H1 (cell line): ENCODE results near the gene LITAF. TPM values are rescaled to one million over a fixed set of nuclear protein-coding genes. Genes with fewer than 3 reads are reported as not detected.

Experiments
- CTCF ChIA-PET: fragments of 300-600 bp; sonication (Branson Sonifier 250); formaldehyde crosslinking; loops from one replicate; lab custom pipeline; 2021; ENCODE audit not compliant: partially characterized antibody; lab: Charles Lee
- POLR2A ChIA-PET: fragments of 300-600 bp; sonication (Branson Sonifier 250); formaldehyde crosslinking; loops from one replicate; lab custom pipeline; 2021; ENCODE audit warnings: inconsistent platforms; ENCODE audit not compliant: partially characterized antibody; lab: Charles Lee
- DNase-seq, 2 experiments: peaks; one replicate each; pipeline versions ENCODE4 v3.0.0 to v3.0.0-alpha.2; 2010 to 2022; ENCODE audit warnings: low spot score in 2 of 2, low read depth in 1 of 2, mixed read lengths in 1 of 2
- FAIRE-seq: peaks from 2 replicates; lab custom pipeline; 2011; peaks lifted over from hg19 to GRCh38; lab: Jason Lieb, UNC
- H2AFZ ChIP-seq: 2 replicates; pipeline ENCODE4 v1.8.1; 2012; ENCODE audit warnings: low read length, inconsistent platforms
- H2AK5ac ChIP-seq: 2 replicates; pipeline ENCODE4 v1.6.1; 2013; ENCODE audit warnings: low read depth, low read length
- H2BK120ac ChIP-seq: replicated peaks from 2 replicates; pipeline ENCODE3; 2013; ENCODE audit warnings: low read depth, low read length, inconsistent platforms
- H2BK12ac ChIP-seq: 2 replicates; pipeline ENCODE4 v1.6.1; 2013; ENCODE audit warnings: low read depth, low read length
- H2BK15ac ChIP-seq: 2 replicates; pipeline ENCODE4 v1.6.1; 2013; ENCODE audit warnings: low read length
- H2BK20ac ChIP-seq: 2 replicates; pipeline ENCODE4 v1.6.1; 2013; ENCODE audit warnings: low read length
- H2BK5ac ChIP-seq: 2 replicates; pipeline ENCODE4 v1.6.1; 2013; ENCODE audit warnings: low read depth, low read length
- H3K14ac ChIP-seq: 2 replicates; pipeline ENCODE4 v1.6.1; 2013; ENCODE audit warnings: inconsistent platforms; ENCODE audit not compliant: insufficient read length
- H3K18ac ChIP-seq: 2 replicates; pipeline ENCODE4 v1.6.1; 2013; ENCODE audit warnings: low read length; ENCODE audit errors: extremely low read depth
- H3K23ac ChIP-seq: 2 replicates; pipeline ENCODE4 v1.6.1; 2013; ENCODE audit warnings: inconsistent platforms; ENCODE audit not compliant: insufficient read length
- H3K23me2 ChIP-seq: 2 replicates; pipeline ENCODE4 v1.6.1; 2013; ENCODE audit warnings: low read depth, low read length
- H3K27ac ChIP-seq: 2 replicates; pipeline ENCODE4 v1.6.1; 2011; ENCODE audit warnings: low read depth, low read length, inconsistent platforms
- H3K27me3 ChIP-seq, 4 experiments: replicated peaks in 1 of 4; 1 replicate in 1 of 4; 2 replicates in 3 of 4; pipeline versions ENCODE4 v1.6.1 to v1.8.1; 2011 to 2013; ENCODE audit warnings: low read length in 3 of 4, mild to moderate bottlenecking in 3 of 4, inconsistent platforms in 2 of 4, mixed read lengths in 2 of 4, moderate library complexity in 1 of 4; ENCODE audit not compliant: control insufficient read depth in 3 of 4, insufficient read depth in 3 of 4; ENCODE audit errors: extremely low read depth in 1 of 4
- H3K36me3 ChIP-seq, 4 experiments: 2 replicates each; pipeline versions ENCODE4 v1.6.1 to v1.8.1; 2011 to 2013; ENCODE audit warnings: mild to moderate bottlenecking in 4 of 4, low read length in 3 of 4, moderate library complexity in 2 of 4, control low read depth in 1 of 4, inconsistent platforms in 1 of 4; ENCODE audit not compliant: insufficient read depth in 4 of 4, control insufficient read depth in 2 of 4
- H3K4ac ChIP-seq: replicated peaks from 2 replicates; pipeline ENCODE3; 2013; ENCODE audit warnings: low read length, low read depth, mixed read lengths, inconsistent platforms; ENCODE audit not compliant: insufficient read length
- H3K4me1 ChIP-seq, 4 experiments: replicated peaks in 1 of 4; 1 replicate in 1 of 4; 2 replicates in 3 of 4; pipeline versions ENCODE4 v1.6.1 to v1.8.1; 2011 to 2013; ENCODE audit warnings: low read length in 3 of 4, inconsistent platforms in 2 of 4, mixed read lengths in 1 of 4; ENCODE audit not compliant: insufficient read depth in 4 of 4, control insufficient read depth in 3 of 4
- H3K4me2 ChIP-seq, 2 experiments: 2 replicates each; pipeline versions ENCODE4 v1.6.1 to v1.8.1; 2011 to 2013; ENCODE audit warnings: low read depth in 2 of 2, low read length in 2 of 2, control low read depth in 1 of 2, inconsistent platforms in 1 of 2, mild to moderate bottlenecking in 1 of 2; ENCODE audit not compliant: insufficient read depth in 1 of 2
- H3K4me3 ChIP-seq, 4 experiments: fragments of 200-600, 300-600 bp in 1 of 4; sonication (generic), shearing (Covaris generic), sonication (Bioruptor Twin) in 1 of 4; 2 replicates each; pipeline versions ENCODE4 v1.5.1 to v1.8.1; 2011 to 2016; ENCODE audit warnings: low read length in 4 of 4, low read depth in 3 of 4, control low read depth in 2 of 4, inconsistent platforms in 2 of 4, mild to moderate bottlenecking in 2 of 4, mixed read lengths in 1 of 4, moderate library complexity in 1 of 4; ENCODE audit not compliant: insufficient read depth in 2 of 4; ENCODE audit errors: extremely low read depth in 1 of 4
- H3K56ac ChIP-seq: replicated peaks from 2 replicates; pipeline ENCODE3; 2013; ENCODE audit warnings: low read depth, mild to moderate bottlenecking, mixed read lengths, low read length, inconsistent platforms; ENCODE audit not compliant: insufficient read length
- H3K79me1 ChIP-seq: 2 replicates; pipeline ENCODE4 v1.6.1; 2013; ENCODE audit warnings: low read depth, low read length, control low read depth
- H3K79me2 ChIP-seq, 2 experiments: 2 replicates each; pipeline versions ENCODE4 v1.6.1 to v1.8.1; 2012 to 2013; ENCODE audit warnings: low read length in 2 of 2, mild to moderate bottlenecking in 2 of 2, inconsistent platforms in 1 of 2; ENCODE audit not compliant: insufficient read depth in 2 of 2, control insufficient read depth in 1 of 2
- H3K9ac ChIP-seq, 4 experiments: replicated peaks in 1 of 4; 1 replicate in 1 of 4; 2 replicates in 3 of 4; pipeline versions ENCODE4 v1.6.1 to v1.8.1; 2011 to 2013; ENCODE audit warnings: low read depth in 3 of 4, low read length in 3 of 4, control low read depth in 2 of 4, mild to moderate bottlenecking in 2 of 4, moderate library complexity in 2 of 4, inconsistent platforms in 1 of 4; ENCODE audit errors: extremely low read depth in 1 of 4
- H3K9me3 ChIP-seq, 2 experiments: 2 replicates each; pipeline versions ENCODE4 v1.6.1 to v1.8.1; 2012 to 2013; ENCODE audit warnings: mild to moderate bottlenecking in 2 of 2, moderate library complexity in 2 of 2, control low read depth in 1 of 2, inconsistent platforms in 1 of 2, low read depth in 1 of 2, low read length in 1 of 2, mixed read lengths in 1 of 2; ENCODE audit not compliant: insufficient read depth in 2 of 2
- H4K20me1 ChIP-seq, 2 experiments: replicated peaks in 1 of 2; 2 replicates each; pipeline versions ENCODE3 to v1.8.1; 2011 to 2013; ENCODE audit warnings: inconsistent platforms in 2 of 2, low read length in 2 of 2, mild to moderate bottlenecking in 1 of 2; ENCODE audit not compliant: insufficient read depth in 2 of 2, control insufficient read depth in 1 of 2
- H4K5ac ChIP-seq: 2 replicates; pipeline ENCODE4 v1.6.1; 2013; ENCODE audit warnings: low read length, low read depth, mixed read lengths, inconsistent platforms; ENCODE audit not compliant: insufficient read length
- H4K8ac ChIP-seq: 2 replicates; pipeline ENCODE4 v1.8.0; 2013; ENCODE audit warnings: mild to moderate bottlenecking, moderate library complexity, low read length, inconsistent platforms; ENCODE audit not compliant: insufficient read depth; ENCODE audit errors: extremely low read depth
- H4K91ac ChIP-seq: replicated peaks from 2 replicates; pipeline ENCODE3; 2013; ENCODE audit warnings: low read length, mixed read lengths, inconsistent platforms; ENCODE audit not compliant: insufficient read length
- CBX8 ChIP-seq: fragments of 300-800, 300-1000 bp; sonication (generic); IDR thresholded peaks from 2 replicates; pipeline ENCODE4 v1.7.1; 2016; ENCODE audit warnings: low read depth, low read length, borderline replicate concordance
- CEBPB ChIP-seq: IDR thresholded peaks from 2 replicates; pipeline ENCODE4 v1.6.1; 2012; ENCODE audit warnings: low read depth, low read length
- E2F6 ChIP-seq: IDR thresholded peaks from 2 replicates; pipeline ENCODE4 v1.6.1; 2012; ENCODE audit warnings: inconsistent platforms
- EZH2 ChIP-seq: fragments of 200-600 bp; sonication (generic); IDR thresholded peaks from 2 replicates; pipeline ENCODE4 v1.7.1; 2012; ENCODE audit warnings: low read depth, mild to moderate bottlenecking, moderate library complexity, low read length, inconsistent platforms; ENCODE audit not compliant: severe bottlenecking
- FOSL1 ChIP-seq: IDR thresholded peaks from 2 replicates; pipeline ENCODE4 v1.6.1; 2011; ENCODE audit warnings: mild to moderate bottlenecking, low read depth, low read length, moderate library complexity; ENCODE audit not compliant: insufficient read depth
- NRF1 ChIP-seq: IDR thresholded peaks from 2 replicates; pipeline ENCODE4 v1.6.1; 2011; ENCODE audit warnings: mild to moderate bottlenecking, low read depth, low read length, improper control_type of control experiment
- RXRA ChIP-seq: IDR thresholded peaks from 2 replicates; pipeline ENCODE4 v1.6.1; 2011; ENCODE audit warnings: low read depth, mild to moderate bottlenecking, low read length, moderate library complexity; ENCODE audit not compliant: insufficient read depth
- SP1 ChIP-seq: IDR thresholded peaks from 2 replicates; pipeline ENCODE4 v1.6.1; 2011; ENCODE audit warnings: low read depth, low read length
- SP2 ChIP-seq: IDR thresholded peaks from 2 replicates; pipeline ENCODE4 v1.6.1; 2012; ENCODE audit warnings: mild to moderate bottlenecking, low read length, inconsistent platforms
- TAF1 ChIP-seq: IDR thresholded peaks from 2 replicates; pipeline ENCODE4 v1.6.1; 2011; ENCODE audit warnings: mild to moderate bottlenecking, low read depth, low read length
- TCF12 ChIP-seq: IDR thresholded peaks from 2 replicates; pipeline ENCODE4 v1.6.1; 2011; ENCODE audit warnings: low read depth, mild to moderate bottlenecking, low read length
- WGBS, 2 experiments: shearing (Covaris generic) in 1 of 2; methylation state at CpG; one replicate each; pipeline versions ENCODE4 v1.1.6 to v1.1.7; 2013 to 2015; ENCODE audit warnings: low lambda C conversion rate in 2 of 2, mixed read lengths in 2 of 2, inconsistent platforms in 1 of 2, low coverage in 1 of 2, missing lambda C conversion rate in 1 of 2; ENCODE audit not compliant: insufficient replicate concordance in 2 of 2, insufficient coverage in 1 of 2, insufficient read length in 1 of 2; ENCODE audit errors: extremely low coverage in 1 of 2, missing lambda C conversion rate in 1 of 2; 5-methylcytosine and 5-hydroxymethylcytosine counted together
- polyA plus RNA-seq, 7 experiments: library from polyadenylated mRNA; depleted of rRNA in 3 of 7; stranded (reverse) in 5 of 7; unstranded in 2 of 7; fragments of >200 nt in 5 of 7; fragments of 200-250 nt in 2 of 7; gene quantifications; 1 replicate in 5 of 7; 2 replicates in 1 of 7; 4 replicates in 1 of 7; pipeline versions ENCODE4 v1.2.1 to v1.2.3, GENCODE V29; 2011 to 2013; ENCODE audit warnings: missing spikeins in 2 of 7, mixed read lengths in 2 of 7
- total RNA-seq: library from RNA; stranded (reverse); fragmentation: NEBNext Ultra II Directional; extraction: Animal tissue kit (Norgen Biotek cat#: 25700); gene quantifications from 2 replicates; pipeline ENCODE4 v1.2.1, GENCODE V29; 2021

Gene LITAF
- total and polyA plus RNA-seq, 2 of the 8 experiments (the other 6 are each of a cell fraction or from before 2014, with no cell fraction given): 165 to 205 TPM

- no peak overlapping the region for H2BK12ac ChIP-seq
- WGBS, 2 experiments: 97% methylated on average over 8 of the region's 8 CpGs; no CpG with 5 or more reads in 1 of the 2 experiments
- no peak overlapping the region for H3K4me2 ChIP-seq
- no peak for TF ChIP-seq CBX8
- no peak for TF ChIP-seq CEBPB
- no peak for TF ChIP-seq NRF1
- no peak for TF ChIP-seq RXRA
- no peak for TF ChIP-seq TCF12
- no peak for TF ChIP-seq E2F6
- no peak for TF ChIP-seq TAF1
- no peak for TF ChIP-seq FOSL1
- TF ChIP-seq SP1: no peak
- TF ChIP-seq EZH2: no peak
- no peak for TF ChIP-seq SP2
- no peak overlapping the region for H3K4me3 ChIP-seq
- H3K9me3 ChIP-seq: no peaks in the 10 kb centered on the region
- H2BK5ac ChIP-seq: no peak overlapping the region; the same call in 1 of the 2 replicates
- no peaks in the 10 kb centered on the region for H3K27me3 ChIP-seq
- no peak overlapping the region for H3K27ac ChIP-seq
- H3K4ac ChIP-seq: no peak overlapping the region
- no peak overlapping the region for H3K9ac ChIP-seq
- DNase-seq (no peak), FAIRE-seq (no peak)
- no peak overlapping the region for H3K14ac ChIP-seq
- no peak overlapping the region for H2AK5ac ChIP-seq
- ChIA-PET POLR2A (interaction anchor here (1.0 kb wide), 1 partner anchor 8 kb away, joined by 4 read pairs; no protein-coding TSS in a partner anchor), CTCF (interaction anchor here (0.9 to 3.2 kb wide), 4 partner anchors 21 to 73 kb away, joined by 3 to 15 read pairs (median 4); no protein-coding TSS in a partner anchor)
- no peak overlapping the region for H3K56ac ChIP-seq
- H2BK120ac ChIP-seq: no peak overlapping the region
- H4K91ac ChIP-seq: peak overlapping the region; percentile 38
- no peaks in the 10 kb centered on the region for H3K79me2 ChIP-seq
- 0 out of 2 replicates have a peak overlapping the region, but pooled peaks have one; percentile 65 for H2BK15ac ChIP-seq
- no peaks in the 10 kb centered on the region for H3K23me2 ChIP-seq
- no peaks in the 10 kb centered on the region for H3K79me1 ChIP-seq
- no peak overlapping the region for H3K18ac ChIP-seq
- H3K23ac ChIP-seq: no peak overlapping the region
- H4K5ac ChIP-seq: no peak overlapping the region
- no peak overlapping the region for H2AFZ ChIP-seq
- no peaks in the 10 kb centered on the region for H3K36me3 ChIP-seq
- no peak overlapping the region for H2BK20ac ChIP-seq
- H4K8ac ChIP-seq: no peak overlapping the region
- H3K4me1 ChIP-seq: peaks cover 1 to 10% (median 3%) of the 10 kb centered on the region in 4 experiments
- H4K20me1 ChIP-seq: no peaks in the 10 kb centered on the region
Measured at GRCh38 chr16:11605564-11605886, 18.8 kb upstream of the LITAF start.
